ENCODE data around the gene CDRT15.
A peak's percentile ranks its signal among the peaks of the same experiment; 100 is the strongest.
"Not testable (repeated sequence)": the region's sequence is repeated elsewhere in the genome, so short reads cannot be mapped to it uniquely, and the experiment has no call there.

CDRT15 gene

DNA sequence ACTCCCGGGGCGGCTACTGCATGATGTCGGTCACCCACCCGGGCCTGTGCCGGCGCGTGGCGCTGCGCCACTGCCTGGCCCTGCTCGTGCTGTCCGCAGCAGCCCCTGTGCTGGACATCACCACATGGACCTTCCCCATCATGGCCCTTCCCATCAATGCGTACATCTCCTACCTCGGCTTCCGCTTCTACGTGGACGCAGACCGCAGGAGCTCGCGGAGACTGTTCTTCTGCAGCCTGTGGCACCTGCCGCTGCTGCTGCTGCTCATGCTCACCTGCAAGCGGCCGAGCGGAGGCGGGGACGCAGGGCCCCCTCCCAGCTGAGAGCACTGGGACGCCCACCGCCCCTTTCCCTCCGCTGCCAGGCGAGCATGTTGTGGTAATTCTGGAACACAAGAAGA, 29.8 kb downstream of the CDRT15 start:
- no peak for DNase-seq (ENCODE audit: low spot score)

DNA sequence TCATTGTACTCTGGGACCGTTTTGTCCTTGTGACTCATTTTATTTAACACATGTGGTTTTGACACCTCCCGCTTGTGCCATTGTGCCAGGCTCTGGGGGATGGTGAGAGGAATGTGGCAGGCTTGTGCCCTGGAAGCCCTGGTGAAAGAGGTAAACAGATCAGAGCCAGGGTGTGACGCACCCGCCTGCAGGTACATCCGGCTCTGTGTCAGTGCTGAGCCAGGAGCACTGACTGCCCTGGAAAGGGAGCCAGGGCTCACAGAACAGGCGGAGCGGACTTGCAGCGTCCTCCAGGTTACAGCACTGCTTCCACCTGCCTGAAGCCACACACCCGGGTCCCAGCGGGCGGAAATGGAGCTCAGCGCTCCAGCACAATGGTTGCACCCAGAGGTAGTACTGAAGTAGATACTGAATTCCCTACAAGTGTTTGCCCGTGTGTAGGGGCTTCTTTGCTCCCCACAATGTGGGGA, 30.6 kb downstream of the CDRT15 start:
- peak; percentile 86 for DNase-seq (ENCODE audit: low spot score)

DNA sequence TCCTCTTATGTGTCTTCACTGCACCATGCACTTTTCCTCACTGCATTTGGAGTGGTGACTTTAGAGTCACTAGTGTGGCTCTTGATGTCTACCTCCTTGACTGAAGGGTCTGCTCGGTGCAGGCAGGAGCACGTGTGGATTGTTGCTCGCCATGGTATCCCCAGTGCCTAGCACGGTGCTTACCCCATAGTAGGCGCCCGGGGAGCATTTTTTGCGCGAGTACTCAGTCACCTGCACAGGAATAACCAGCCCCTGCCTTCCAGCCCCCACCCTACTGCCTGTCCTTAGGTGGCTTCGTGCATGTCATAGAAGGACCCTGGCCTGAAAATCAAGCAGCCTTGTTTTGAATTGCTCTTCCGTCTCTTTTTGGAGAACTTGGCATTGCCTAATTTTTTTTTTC, 31.3 kb downstream of the CDRT15 start:
- DNase-seq (ENCODE audit: low spot score) = no peak

DNA sequence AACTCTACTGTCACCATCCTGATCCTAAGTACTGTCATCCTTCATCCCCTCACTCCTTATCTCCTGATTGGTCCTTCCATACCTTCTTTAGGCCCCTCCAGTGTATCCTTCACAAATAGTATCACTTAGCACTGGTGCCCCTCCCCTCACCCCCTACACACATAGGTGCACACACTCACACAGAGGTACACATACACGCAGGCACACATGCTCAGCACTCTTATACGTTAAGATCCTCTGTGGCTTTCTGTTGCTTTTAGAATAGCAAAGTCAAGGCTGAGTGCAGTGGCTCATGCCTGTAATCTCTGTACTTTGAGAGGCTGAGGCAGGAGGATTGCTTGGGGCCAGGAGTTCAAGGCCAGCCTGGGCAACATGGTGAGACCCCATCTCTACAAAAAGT, 32.1 kb downstream of the CDRT15 start:
- no peak for DNase-seq (ENCODE audit: low spot score)

DNA sequence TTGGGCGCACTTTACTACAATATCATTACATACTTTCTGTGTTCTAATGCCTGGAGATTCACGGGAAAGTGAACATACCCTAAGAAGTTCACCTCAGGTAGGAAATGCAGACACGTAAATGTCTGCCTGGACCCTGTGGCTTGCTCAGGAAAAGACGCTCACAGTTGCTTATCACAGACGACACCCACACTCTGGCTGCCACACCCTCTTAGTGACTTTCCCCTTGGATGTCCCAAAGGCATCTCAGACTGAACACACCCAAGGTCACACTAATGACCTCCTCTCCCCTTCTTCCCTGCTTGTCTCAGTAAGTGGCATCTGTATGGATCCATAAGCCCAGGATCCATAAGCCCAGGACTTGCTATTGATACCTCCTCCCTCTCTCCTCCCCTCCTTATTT, 32.6 kb downstream of the CDRT15 start:
- DNase-seq (ENCODE audit: low spot score) = no peak

DNA sequence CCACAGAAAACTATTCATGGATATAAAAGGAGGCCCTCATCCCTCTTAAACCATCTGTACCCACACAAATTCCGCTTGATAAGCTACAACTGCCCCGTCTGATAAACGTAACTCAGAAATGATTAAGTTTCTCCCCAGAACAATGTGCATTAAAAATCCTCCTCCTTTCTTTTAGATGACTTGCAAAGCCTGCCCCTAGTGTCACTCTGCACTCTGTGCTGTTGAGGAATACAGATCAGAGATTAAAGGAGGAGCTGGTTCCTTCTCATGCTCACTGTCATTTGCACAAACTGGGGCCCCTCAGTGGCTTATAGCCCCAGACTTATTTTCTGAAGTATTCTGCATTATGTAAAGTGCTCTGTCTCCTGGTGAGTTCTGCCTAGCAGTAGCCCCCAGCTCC, 33.3 kb downstream of the CDRT15 start:
- peak; percentile 47 for DNase-seq (ENCODE audit: low spot score)

DNA sequence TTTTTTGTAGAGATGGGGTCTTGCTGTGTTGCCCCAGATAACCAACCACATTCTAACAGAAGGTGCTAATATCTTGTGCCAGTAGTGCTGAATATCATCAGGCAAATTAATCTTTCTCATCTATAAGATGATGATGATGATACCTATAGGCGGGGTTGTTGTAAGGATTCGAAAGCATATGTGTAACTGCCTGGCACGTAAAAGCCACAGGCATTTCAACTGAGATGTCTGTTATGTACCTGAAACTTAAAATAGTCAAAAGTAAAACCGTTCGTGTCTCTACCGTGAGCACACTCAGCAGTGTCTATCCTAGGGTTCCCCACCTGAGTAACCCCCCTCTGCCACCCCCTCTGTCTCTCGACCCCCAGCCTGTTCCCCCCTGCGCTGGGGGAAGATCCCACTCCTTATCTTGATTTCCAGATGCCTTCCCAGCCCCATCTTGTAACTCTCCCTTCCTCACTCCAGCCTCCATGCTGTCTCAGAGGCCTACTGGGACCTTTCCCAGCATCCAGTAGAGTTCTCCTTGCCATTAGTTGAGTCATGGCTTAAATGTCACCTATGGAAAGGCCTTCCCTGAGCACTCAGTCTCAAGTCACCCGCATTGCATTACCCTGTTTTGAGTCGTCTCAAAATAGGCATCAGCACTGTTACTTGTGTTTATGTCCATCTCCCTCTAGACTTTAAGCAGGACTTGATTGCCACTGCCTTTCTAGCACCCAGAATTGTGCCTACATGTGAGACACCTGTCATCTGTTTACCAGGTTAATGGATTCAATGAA, 34.1 kb downstream of the CDRT15 start:
- DNase-seq (ENCODE audit: low spot score) = no peak

DNA sequence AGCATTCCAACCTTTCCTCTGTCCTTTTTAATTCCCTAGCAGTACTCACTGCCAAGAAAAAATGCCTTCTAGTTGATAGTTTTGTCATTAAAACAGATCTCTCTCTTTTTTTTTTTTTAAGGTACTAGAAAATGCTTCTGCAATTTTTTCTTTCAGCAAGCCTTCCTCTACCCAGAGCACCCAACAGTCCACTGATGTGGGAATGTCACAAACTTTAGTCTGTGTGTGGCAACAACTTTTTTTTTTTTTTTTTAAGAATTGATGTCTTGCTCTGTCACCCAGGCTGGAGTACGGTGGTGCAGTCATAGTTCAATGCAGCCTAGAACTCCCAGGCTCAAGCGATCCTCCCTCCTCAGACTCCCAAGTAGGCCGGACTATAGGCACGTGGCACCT, 34.7 kb downstream of the CDRT15 start:
- no peak for DNase-seq (ENCODE audit: low spot score)

DNA sequence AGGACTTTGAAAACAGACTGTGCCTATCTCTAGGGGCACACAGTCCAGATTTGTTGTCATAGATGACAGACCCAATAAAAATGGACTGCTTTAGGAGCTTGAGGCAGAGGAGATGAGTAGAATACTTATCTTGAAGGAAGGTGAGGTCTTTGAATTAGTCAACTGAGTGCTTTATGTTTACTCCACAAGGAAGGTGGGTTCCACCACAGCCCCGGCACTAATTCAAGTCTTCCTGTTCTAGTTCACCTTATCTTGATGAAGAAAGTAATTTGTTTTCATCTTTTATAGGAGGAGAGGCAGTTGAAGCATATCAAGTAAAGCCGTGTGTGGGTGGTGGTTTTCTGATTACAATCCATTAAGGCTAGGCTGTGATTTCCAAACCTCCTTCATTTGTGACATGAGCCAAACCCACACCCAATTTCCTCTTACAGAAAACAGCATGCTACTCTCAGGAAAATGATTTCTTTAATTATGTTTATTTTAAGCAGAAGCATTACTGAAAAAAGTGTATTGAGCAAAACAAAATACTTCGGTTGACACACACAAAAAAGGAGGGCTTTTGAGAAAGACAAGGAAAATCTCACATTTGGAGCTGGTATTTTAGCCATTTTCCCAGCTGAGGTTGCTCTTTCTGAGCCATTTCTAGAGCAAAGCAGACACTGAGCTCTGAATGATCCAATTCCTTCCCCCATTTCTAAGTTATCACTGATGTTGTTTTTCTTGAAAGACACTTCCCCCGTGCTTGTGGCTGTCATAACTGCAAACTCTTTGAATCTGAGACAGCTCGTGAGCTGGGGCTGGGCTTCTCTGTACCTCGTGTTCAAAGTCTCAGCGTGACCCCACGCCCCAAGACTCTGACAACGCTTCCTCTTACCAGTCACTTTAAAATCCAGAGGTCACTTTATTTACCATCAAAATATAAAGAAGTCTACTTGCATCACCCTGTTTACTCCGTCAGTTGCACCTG, 35.4 kb downstream of the CDRT15 start:
- DNase-seq (ENCODE audit: low spot score) = peak; percentile 83

DNA sequence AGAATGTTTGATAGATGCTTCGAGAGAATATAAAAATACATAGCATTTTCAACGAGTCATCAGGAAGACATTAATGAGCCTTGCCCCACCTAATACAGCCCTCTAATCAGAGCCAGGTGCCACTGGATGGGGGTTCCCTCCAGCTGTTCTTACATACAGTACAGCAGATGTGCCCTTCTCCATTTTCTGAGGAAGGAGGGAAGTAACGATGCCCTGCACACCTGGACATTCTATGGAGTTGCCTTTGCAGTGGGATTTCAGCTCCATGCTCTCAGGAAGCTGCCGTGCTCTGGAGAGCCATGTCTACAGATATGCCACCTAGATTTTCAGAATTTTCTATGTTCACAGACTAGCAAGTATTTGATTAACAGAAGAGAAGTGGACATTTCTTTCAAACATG, 36.3 kb downstream of the CDRT15 start:
- DNase-seq (ENCODE audit: low spot score) = no peak

DNA sequence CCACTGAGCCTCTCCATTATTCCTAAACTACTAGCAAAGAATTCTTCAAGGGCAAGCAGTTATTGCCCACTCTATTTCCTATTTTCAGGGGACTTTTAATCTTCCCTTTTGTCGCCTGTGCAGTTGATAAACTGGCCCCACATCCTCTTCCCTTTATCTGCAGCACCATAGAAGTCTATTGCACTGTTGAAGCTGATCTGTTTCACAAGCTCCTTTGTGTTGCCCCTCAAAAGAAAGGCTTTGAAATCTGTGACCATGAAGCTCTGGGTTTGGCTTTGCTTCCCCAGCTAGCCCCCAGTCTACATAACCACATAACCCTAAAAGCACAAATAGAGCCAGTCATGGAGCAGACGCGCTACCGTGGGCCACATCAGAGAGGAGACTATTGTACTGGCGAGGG, 37.1 kb downstream of the CDRT15 start:
- no peak for DNase-seq (ENCODE audit: low spot score)

DNA sequence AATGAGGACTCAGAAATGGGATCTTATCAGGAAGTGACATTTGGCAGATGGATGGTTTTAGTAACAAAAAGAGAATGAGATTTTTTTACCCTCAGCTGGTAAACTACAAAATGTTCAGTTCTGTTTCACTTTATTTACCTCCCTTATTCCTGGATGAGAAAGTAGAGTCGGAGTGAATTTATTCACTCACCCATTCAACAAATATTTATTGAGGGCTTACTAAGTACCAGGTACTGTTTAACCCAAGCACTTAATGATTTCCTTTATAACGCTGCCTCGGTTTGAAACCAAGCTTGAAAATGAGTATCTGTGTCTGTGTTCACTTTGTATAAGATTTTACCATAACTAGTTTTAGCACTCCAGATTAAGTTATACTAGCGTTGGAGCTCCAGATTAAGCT, 38.1 kb downstream of the CDRT15 start:
- DNase-seq (ENCODE audit: low spot score) = no peak

DNA sequence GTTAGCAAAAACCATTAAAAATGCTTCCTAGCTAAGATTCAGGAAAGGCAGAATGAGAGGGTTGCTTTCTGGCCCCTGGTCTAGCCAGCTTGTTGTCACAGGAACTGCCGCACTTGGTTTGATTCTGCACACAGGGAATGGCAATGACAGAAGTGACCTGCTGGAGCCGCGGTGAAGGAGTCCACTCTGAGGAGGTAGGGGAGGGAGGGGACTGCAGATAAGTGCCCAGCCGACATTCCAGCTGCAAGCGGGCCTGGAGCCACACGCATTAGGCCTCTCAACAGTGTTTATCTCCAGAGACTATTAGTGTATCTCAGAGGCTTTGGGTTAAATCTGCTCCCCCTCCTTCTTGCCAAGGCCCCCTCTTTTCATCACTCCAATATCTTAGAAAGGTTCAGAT, 38.6 kb downstream of the CDRT15 start:
- no peak for DNase-seq (ENCODE audit: low spot score)

DNA sequence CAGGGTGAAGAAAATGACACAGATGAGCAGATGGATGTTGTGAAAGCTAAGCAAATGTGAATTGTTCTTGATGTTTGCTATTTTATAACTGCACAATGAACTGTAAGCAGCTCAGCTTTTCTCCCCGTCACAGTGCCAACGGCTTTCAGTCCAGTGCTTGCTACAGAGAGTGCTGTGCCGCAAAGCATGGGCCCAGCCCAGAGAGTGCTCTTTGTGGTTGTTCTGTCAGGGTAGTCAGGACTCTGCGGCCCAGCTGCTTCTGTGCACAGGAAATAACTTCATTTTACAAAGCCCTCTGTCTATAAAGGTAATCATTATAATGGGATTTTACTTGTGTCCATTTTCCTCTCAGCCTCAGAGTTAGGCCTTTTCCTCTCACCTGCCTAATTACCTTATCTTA, 39.1 kb downstream of the CDRT15 start:
- peak; percentile 66 for DNase-seq (ENCODE audit: low spot score)

DNA sequence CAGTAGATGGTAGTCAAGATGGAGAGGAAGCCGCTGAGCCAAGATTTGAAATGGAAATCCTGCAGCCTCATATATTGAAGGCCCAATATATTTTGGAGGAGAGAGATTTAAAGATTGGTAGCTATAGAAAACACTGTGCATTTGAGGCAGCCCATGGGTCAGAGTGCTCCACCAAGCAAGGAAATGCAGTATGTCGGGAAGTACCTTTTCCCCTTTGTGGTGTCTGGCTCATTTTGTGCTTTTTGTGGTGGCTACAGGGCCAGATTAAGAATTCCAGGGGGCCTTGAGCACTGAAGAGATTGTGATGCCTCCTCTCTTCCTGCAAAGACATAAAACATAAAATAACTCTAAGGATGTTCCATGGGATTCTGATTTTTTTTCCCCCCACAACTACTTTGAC, 39.6 kb downstream of the CDRT15 start:
- DNase-seq (ENCODE audit: low spot score) = no peak

DNA sequence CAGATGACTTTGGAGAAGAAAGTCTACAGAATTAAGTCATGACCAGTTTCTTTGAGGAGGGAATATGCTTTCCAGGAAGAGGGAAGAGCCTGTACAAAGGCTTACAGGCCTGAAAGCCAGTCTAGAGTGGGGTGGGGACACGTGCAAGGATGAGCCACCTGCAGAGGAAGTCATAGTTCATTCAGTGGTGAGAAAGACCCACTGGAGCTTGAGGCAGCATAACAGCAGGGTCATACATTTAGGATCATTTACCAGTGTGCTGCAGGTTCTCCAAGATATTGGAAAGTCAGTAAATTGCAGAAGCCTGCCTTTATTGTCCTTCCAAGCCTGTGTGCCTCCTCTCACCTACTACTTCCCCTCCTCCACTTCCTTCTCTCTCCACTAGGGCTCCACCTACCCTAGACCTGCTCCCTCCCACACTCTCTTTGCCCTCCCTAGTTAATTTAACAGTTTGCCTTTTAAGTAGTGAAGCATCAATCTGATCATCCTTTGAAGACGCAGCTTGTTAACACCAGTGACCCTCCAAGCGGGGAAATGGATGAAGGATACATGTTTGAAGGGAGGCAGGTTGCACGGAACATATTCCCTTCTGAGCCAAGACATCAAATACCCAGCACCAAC, 40.2 kb downstream of the CDRT15 start:
- peak; percentile 46 for DNase-seq (ENCODE audit: low spot score)

DNA sequence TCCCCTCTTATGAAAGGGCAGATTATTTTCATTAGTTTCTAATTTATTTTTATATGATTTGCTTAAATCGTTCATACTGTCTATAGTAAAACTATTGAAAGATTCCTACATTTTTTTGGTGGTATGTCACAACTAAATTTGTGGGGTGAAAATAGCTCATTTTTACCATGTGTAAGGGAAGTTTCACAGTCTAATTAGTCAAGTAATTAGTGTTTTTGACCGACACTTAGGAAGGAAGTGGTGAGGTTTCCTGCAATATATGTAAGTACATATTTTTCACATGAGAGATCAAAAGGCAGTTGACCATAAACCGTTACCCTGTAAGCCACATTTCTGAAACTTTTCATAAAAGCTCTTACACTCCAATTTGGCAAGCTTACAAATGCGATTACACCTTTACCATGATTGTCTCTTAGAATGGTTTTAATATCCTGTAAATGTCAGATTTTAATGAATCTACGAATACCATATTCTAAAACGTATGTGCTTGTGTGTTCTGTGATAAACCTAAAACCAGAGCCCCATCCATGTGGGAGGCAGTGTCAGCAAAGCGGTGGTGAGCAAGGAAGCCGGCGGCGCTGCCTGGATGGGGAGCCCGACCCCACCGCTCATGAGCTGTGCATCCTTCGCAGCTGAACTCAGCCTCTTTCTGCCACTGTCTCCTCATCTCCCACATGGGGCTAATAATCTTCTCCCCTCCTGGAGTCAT, 43.9 kb downstream of the CDRT15 start:
- DNase-seq (ENCODE audit: low spot score) = not testable (repeated sequence)

DNA sequence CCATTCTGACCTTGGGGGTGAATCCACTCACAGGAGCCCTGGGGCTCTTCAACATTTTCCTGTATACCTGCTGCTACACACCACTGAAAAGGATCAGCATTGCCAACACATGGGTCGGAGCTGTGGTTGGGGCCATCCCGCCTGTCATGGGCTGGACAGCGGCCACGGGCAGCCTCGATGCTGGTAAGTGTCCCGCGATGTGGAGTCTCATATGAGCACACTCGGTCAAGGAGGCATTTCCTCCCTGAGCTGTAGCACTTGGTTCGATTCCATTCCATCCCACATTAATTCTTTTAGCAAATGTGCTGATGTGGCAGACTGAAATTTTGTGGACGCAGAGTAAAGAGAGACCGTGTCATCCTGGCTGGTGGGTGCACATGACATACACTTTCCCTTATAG, 44.6 kb downstream of the CDRT15 start:
- DNase-seq (ENCODE audit: low spot score) = not testable (repeated sequence)

DNA sequence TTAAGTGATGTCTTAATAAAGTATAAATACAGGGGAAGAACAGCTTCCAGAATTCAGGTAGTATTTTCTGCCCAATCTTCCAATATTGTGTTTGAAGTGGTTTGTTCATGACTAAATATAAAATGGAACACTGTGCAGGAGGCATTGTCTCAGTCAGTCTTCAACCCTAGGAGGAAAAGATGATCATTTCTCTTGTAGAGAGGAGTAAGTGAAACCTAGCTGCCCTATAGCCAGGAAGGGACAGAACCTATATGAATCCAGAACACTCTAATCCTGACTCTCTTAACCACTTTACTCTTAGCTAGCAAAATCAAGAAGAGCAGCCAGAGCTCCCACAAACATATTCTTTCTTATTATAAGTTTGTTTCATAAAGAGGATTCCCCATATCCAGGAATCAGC, 45.2 kb downstream of the CDRT15 start:
- not testable (repeated sequence) for DNase-seq (ENCODE audit: low spot score)

DNA sequence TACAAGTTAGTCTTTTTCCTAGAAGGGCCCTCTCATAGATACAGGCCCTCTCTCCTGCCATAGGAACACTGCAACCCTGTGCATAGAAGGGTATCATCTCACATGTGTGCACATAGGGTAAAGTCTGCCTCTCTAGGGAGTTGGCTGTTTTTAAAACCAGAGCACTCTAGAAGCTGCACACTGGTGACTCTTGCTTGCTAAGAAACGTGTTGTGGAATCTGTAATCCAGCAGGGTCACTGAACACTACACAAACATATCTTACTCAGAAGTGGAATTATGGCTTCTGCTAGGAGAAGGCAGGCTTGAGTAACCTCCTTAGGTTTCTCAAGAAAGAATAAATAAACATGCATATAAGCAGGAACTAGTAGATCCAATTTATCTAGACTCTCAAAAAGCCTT, 45.9 kb downstream of the CDRT15 start:
- DNase-seq (ENCODE audit: low spot score) = not testable (repeated sequence)

DNA sequence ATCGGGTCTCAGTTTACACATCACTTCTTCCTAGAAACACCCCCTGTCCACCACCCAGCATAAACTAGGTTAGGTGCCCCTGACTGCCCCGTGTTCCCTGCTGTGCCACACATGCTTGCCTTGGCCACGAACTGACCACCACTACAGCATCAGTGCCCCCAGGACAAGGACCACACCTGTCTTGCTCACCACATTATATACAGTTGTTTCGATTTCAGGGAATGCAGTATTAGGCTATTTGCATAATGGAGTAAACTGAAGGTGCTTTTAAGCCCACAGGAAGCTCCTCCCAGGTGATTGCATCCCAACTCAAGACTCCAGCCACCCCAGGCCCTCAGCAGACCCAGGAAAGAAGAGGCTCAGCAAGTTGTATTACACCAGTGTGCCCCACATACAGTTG, 50.2 kb downstream of the CDRT15 start:
- DNase-seq (ENCODE audit: low spot score) = not testable (repeated sequence)

All from activated CD4-positive, alpha-beta T cell treated with anti-CD3 and anti-CD28 coated beads, Interleukin-2, Interleukin-4, amounts not matched to agents 100 ng/mL and 50 ng/mL, durations not matched to agents 16 hours and 8 hours (primary cell).